PC-3 (cell line): ENCODE data around the gene GSN. TPM values are rescaled to one million over a fixed set of nuclear protein-coding genes. Genes with fewer than 3 reads are reported as not detected.

Source experiments
- ATAC-seq: fragments of 200-7000 bp; cut with Tn5 transposase; 2 replicates; pipeline ENCODE4 v1.9.1; 2020; ENCODE audit warnings: mild to moderate bottlenecking, moderate library complexity
- BruUV-seq: library from RNA; stranded (reverse); fragments of 400-500 nt; replicated peaks from 2 replicates; lab custom pipeline; 2021; lab: Mats Ljungman, UMichigan
- CTCF ChIA-PET: fragments of 300-600 bp; sonication (Branson Sonifier 250); formaldehyde crosslinking; loops from one replicate; lab custom pipeline; 2022; ENCODE audit warnings: antibody characterized with exemption; lab: Charles Lee
- POLR2A ChIA-PET: fragments of 300-600 bp; sonication (Branson Sonifier 250); formaldehyde crosslinking; loops from one replicate; lab custom pipeline; 2022; ENCODE audit warnings: antibody characterized with exemption; ENCODE audit not compliant: unreplicated experiment; lab: Charles Lee
- DNase-seq: peaks from one replicate; pipeline ENCODE4 v3.0.0-alpha.2; 2015
- H2AFZ ChIP-seq: fragments of 300-600 bp; sonication (generic); 2 replicates; pipeline ENCODE4 v1.6.0; 2016; ENCODE audit warnings: antibody characterized with exemption, low read length
- H3F3A ChIP-seq: fragments of 300-600 bp; sonication (generic); one replicate; pipeline ENCODE4 v1.6.0; 2017; ENCODE audit warnings: antibody characterized with exemption, low read length, control low read depth, mild to moderate bottlenecking; ENCODE audit not compliant: unreplicated experiment
- H3K27ac ChIP-seq: fragments of 300-600 bp; sonication (generic); 2 replicates; pipeline ENCODE4 v1.5.1; 2016; ENCODE audit warnings: mild to moderate bottlenecking, low read length
- H3K27me3 ChIP-seq: fragments of 300-600 bp; sonication (generic); 2 replicates; pipeline ENCODE4 v1.6.1; 2016; ENCODE audit warnings: low read length, mixed read lengths
- H3K36me3 ChIP-seq: fragments of 300-600 bp; sonication (generic); 2 replicates; pipeline ENCODE4 v1.6.1; 2016; ENCODE audit warnings: low read depth, mixed run types, low read length, mixed read lengths
- H3K4me1 ChIP-seq: fragments of 300-600 bp; sonication (generic); 2 replicates; pipeline ENCODE4 v1.5.1; 2016; ENCODE audit warnings: low read length; ENCODE audit not compliant: insufficient read depth
- H3K4me2 ChIP-seq: fragments of 300-600 bp; sonication (generic); 2 replicates; pipeline ENCODE4 v1.6.0; 2016; ENCODE audit warnings: low read length
- H3K4me3 ChIP-seq: fragments of 300-600 bp; sonication (generic); 2 replicates; pipeline ENCODE4 v1.5.1; 2016; ENCODE audit warnings: mild to moderate bottlenecking, low read length, mixed read lengths
- H3K79me2 ChIP-seq: fragments of 300-600 bp; sonication (generic); 2 replicates; pipeline ENCODE4 v1.6.1; 2017; ENCODE audit warnings: low read length, mixed read lengths
- H3K9ac ChIP-seq: fragments of 300-600 bp; sonication (generic); 2 replicates; pipeline ENCODE4 v1.6.0; 2016; ENCODE audit warnings: mild to moderate bottlenecking, low read length
- H3K9me2 ChIP-seq: fragments of 300-600 bp; sonication (generic); replicated peaks from 2 replicates; pipeline ENCODE4 v1.6.1; 2016; ENCODE audit warnings: mixed run types, low read length, mixed read lengths
- H3K9me3 ChIP-seq: fragments of 300-600 bp; sonication (generic); 2 replicates; pipeline ENCODE4 v1.6.1; 2016; ENCODE audit warnings: low read length, mixed read lengths
- H4K20me1 ChIP-seq: fragments of 300-600 bp; sonication (generic); 2 replicates; pipeline ENCODE4 v1.6.1; 2016; ENCODE audit warnings: low read length, mixed read lengths
- CTCF ChIP-seq: fragments of 300-600 bp; sonication (generic); conservative IDR thresholded peaks from 2 replicates; pipeline ENCODE4 v1.5.1; 2017; ENCODE audit warnings: antibody characterized with exemption, low read depth, mild to moderate bottlenecking, low read length
- EZH2 ChIP-seq: fragments of 300-600 bp; sonication (generic); IDR thresholded peaks from one replicate; pipeline ENCODE4 v1.6.1; 2017; ENCODE audit warnings: antibody characterized with exemption, mild to moderate bottlenecking, low read length; ENCODE audit not compliant: unreplicated experiment
- EZH2phosphoT487 ChIP-seq: fragments of 300-600 bp; sonication (generic); IDR thresholded peaks from 2 replicates; pipeline ENCODE4 v1.6.1; 2018; ENCODE audit warnings: mild to moderate bottlenecking, antibody characterized with exemption, low read length, borderline replicate concordance
- intact Hi-C: fragments of 100-400 bp; cut with micrococcal nuclease; formaldehyde crosslinking; loops from 2 replicates; pipeline ENCODE4 v1.9.0; 2023
- total RNA-seq: library from RNA; depleted of rRNA; stranded (reverse); fragments of >200 nt; gene quantifications from 2 replicates; pipeline ENCODE4 v1.2.3, GENCODE V29; 2014

GSN gene
- total RNA-seq, 1 experiment from 2014 or later, result 36.5 TPM

- Histone ChIP-seq H3K9ac (no peak overlapping the region), H4K20me1 (no peaks in the 10 kb centered on the region), H3K9me2 (no peaks in the 10 kb centered on the region), H3K27me3 (no peaks in the 10 kb centered on the region), H3K79me2 (no peaks in the 10 kb centered on the region), H3K4me3 (no peak overlapping the region), H3K4me2 (no peak overlapping the region), H3F3A (no peaks in the 10 kb centered on the region), H3K36me3 (no peaks in the 10 kb centered on the region), H3K27ac (no peak overlapping the region), H3K9me3 (no peaks in the 10 kb centered on the region), H2AFZ (no peak overlapping the region), H3K4me1 (no peaks in the 10 kb centered on the region)
- no peak for TF ChIP-seq EZH2phosphoT487
- TF ChIP-seq CTCF, result no peak
- no peak for TF ChIP-seq EZH2
- ChIA-PET CTCF (no interaction called here), POLR2A (no interaction called here)
- DNase-seq (no peak), ATAC-seq (no peak)
- no TSS peak for BruUV-seq
- intact Hi-C loops, result no loop called here
Observed at GRCh38 chr9:121242959-121243346, 25.0 kb upstream of the GSN start.

GRCh38 chr9:121246821-121247561 is 21.0 kb upstream of the GSN start:
- H3K9me3 ChIP-seq, result no peaks in the 10 kb centered on the region
- H3K4me3 ChIP-seq, result no peak overlapping the region
- H3K27ac ChIP-seq, result no peak overlapping the region
- POLR2A ChIA-PET, result interaction anchor here (0.6 kb wide), 1 partner anchor 396 kb away, joined by 6 read pairs; no protein-coding TSS in a partner anchor
- H3K79me2 ChIP-seq, result no peaks in the 10 kb centered on the region
- H3K4me1 ChIP-seq, result no peaks in the 10 kb centered on the region
- no peaks in the 10 kb centered on the region for H3K9me2 ChIP-seq
- H2AFZ ChIP-seq, result no peak overlapping the region
- H3K36me3 ChIP-seq, result no peaks in the 10 kb centered on the region
- BruUV-seq, result no TSS peak
- intact Hi-C loops, result no loop called here
- DNase-seq (no peak), ATAC-seq (no peak)
- CTCF ChIA-PET, result no interaction called here
- TF ChIP-seq EZH2 (no peak), CTCF (no peak), EZH2phosphoT487 (no peak)
- H3K27me3 ChIP-seq, result no peaks in the 10 kb centered on the region
- no peak overlapping the region for H3K4me2 ChIP-seq
- H3F3A ChIP-seq, result no peaks in the 10 kb centered on the region
- H4K20me1 ChIP-seq, result no peaks in the 10 kb centered on the region
- no peak overlapping the region for H3K9ac ChIP-seq

GRCh38 chr9:121249563-121249962 is 18.4 kb upstream of the GSN start:
- TF ChIP-seq CTCF (no peak), EZH2 (no peak), EZH2phosphoT487 (no peak)
- Histone ChIP-seq H4K20me1 (no peaks in the 10 kb centered on the region), H3K9me2 (no peaks in the 10 kb centered on the region), H3F3A (no peaks in the 10 kb centered on the region), H3K27me3 (no peaks in the 10 kb centered on the region), H3K4me1 (no peaks in the 10 kb centered on the region), H3K27ac (no peak overlapping the region), H2AFZ (no peak overlapping the region), H3K9me3 (no peaks in the 10 kb centered on the region), H3K79me2 (no peaks in the 10 kb centered on the region), H3K36me3 (no peaks in the 10 kb centered on the region), H3K4me3 (no peak overlapping the region), H3K9ac (no peak overlapping the region), H3K4me2 (no peak overlapping the region)
- DNase-seq, result no peak
- intact Hi-C loops, result no loop called here
- ChIA-PET POLR2A (no interaction called here), CTCF (no interaction called here)
- BruUV-seq, result no TSS peak
- ATAC-seq, result no peak
